DMS114 treated with DMSO at 0.1 percent for 48 hours (cell line): ENCODE measurements around the gene AK8.
"Not testable (repeated sequence)": the region's sequence is repeated elsewhere in the genome, so short reads cannot be mapped to it uniquely, and the experiment has no call there.

Experiments
- DNase-seq: peaks from one replicate; lab custom pipeline; 2025; ENCODE audit not compliant: unreplicated experiment; lab: John Stamatoyannopoulos, UW

Gene AK8

GRCh38 chr9:132721661-132722060, 156.4 kb downstream of the AK8 start:
- DNase-seq = no peak

DNA sequence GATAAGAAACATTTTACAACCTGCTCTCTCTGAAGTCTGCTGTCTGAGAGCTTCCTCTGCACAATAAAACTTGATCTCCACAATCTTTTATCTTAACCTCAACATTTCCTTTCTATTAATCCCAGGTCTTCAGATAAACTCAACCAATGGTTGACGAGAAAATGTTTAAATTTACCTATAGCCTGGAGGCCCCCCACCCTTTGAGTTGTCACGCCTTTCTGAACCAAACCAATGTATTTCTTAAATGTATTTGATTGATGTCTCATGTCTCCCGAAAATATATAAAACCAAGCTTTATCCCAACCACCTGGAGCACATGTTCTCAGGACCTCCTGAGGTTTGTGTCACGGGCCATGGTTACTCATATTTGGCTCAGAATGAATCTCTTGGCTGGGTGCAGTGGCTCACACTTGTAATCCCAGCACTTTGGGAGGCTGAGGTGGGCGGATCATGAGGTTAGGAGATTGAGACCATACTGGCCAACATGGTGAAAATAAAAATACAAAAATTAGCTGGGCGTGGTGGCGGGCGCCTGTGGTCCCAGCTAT, 159.6 kb downstream of the AK8 start:
- DNase-seq = not testable (repeated sequence)

DNA sequence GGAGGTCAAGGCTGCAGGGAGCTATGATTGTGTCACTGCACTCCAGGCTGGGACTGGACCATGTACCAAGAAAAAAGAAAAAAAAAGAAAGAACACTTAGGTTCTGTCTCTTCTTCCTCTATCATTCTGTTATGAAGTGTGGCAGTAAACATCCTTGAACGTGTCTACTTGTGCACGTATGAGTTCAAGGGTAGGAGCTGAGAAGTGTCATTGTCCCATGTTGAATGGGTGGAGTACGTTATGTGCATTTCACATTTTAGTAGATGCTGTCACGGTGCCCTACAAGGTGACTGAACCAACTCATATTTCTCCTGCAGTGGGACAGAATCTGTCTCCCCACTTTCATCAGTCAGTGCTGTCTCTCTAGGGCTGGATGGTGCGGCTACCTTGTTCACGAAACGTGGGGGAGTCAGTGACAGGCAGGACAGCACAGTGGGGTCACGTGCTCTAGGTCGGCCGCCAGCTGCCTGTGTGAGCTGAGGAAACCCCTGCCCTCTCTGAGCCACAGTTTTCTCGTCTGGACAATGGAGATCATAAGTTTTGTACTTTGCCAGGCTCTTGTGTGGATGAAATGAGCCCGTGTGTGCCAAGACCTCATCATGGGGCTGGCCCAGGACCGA, 160.6 kb downstream of the AK8 start:
- no peak for DNase-seq

GRCh38 chr9:132716007-132716406, 162.1 kb downstream of the AK8 start:
- DNase-seq = no peak

DNA sequence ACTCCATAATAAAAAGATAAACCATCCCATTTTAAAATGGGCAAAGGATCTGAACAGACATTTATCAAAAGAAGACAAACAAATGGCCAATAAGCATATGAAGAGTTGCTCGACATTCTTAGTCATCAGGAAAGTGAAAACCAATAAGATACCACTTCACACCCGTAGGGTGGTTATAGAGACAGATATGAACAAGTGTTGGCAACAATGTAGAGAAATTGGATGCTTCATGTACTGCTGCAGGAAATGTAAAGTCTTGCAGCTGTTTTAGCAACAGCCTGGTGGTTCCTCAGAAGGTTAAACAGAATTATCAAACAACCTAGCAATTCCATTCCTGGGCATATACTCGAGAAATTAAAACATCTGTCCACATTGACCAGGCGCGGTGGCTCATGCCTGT, 165.3 kb downstream of the AK8 start:
- DNase-seq = no peak

GRCh38 chr9:132711846-132712245, 166.2 kb downstream of the AK8 start:
- DNase-seq = no peak

- not testable (repeated sequence) for DNase-seq
Measured at GRCh38 chr9:132711152-132711551, 166.9 kb downstream of the AK8 start.

- DNase-seq = no peak
Measured at GRCh38 chr9:132710333-132710732, 167.8 kb downstream of the AK8 start.

- DNase-seq = no peak
Measured at GRCh38 chr9:132708769-132709430, 169.2 kb downstream of the AK8 start.

GRCh38 chr9:132708239-132708638, 169.8 kb downstream of the AK8 start:
- no peak for DNase-seq

- no peak for DNase-seq
Measured at GRCh38 chr9:132703336-132703735, 174.7 kb downstream of the AK8 start.

- no peak for DNase-seq
Measured at GRCh38 chr9:132702254-132702653, 175.8 kb downstream of the AK8 start.

DNA sequence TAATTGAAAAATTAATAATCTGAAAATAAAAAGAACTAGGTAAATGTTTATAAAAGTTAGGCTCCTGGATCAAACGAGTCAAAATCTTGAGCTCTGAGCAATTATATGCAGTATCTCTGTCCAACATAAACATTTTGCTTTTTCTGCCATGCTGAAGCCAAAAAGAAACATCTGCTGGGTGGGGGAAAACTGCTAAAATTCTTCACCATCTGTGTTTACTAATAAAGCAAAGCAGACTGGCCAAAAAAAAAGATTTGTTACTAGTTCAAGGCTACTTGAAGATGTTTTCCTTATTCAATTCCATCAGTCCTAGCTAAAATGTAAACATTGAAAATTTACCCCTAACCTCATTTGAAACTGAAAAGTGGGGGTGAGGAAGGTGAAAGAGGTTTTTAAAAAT, 178.1 kb downstream of the AK8 start:
- no peak for DNase-seq

DNA sequence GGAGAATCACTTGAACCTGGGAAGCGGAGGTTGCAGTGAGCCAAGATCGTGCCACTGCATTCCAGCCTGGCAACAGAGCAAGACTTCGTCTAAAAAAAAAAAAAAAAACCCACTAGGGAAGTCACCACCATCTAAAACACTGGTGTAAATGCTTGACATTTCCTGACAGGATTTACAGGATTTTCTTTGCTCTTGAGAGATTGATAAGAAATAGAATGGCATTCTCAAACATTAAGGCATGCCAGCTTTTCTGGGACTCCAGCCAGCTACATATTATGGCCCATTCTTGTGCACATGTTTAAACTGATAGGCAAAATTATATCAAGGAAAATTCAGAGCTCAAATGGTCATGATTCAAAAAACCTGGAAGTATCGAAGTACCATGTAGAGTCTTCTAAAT, 179.1 kb downstream of the AK8 start:
- no peak for DNase-seq

DNA sequence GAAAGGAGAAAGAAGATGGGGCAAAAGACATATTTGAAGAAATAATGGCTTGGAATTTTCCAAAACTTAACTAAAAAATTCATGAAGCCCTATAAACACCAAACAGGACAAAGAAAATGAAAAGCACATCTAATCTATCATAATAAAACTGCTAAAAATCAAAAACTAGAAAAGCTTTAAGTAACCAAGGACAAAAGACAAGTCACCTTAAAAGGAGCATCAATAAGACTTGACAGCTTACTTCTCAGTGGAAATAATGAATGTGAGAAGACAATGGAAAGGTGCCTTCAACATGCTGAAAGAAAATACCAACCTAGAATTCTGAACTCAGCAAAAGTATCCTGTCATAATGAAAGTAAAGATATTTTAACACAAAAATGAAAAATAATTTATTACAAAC, 180.9 kb downstream of the AK8 start:
- no peak for DNase-seq

DNA sequence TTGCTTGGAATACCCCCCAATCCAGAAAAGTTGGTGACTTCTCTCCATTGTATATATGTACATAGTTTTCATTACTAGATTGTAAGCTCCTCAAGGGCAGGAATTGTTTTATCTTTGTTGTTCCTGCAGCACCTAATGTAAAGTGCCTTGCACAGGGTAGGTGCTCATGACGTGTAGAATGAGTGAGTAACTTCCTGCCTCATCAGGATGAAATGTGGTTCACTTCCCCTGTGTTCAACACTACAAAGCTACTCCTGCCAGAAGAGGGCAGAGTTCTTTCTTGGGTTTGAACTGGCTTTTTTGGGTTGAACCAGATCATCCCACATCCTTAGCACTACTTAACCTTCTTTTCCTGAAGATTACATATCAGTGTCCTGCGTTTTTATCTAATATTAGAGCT, 183.9 kb downstream of the AK8 start:
- DNase-seq = no peak

DNA sequence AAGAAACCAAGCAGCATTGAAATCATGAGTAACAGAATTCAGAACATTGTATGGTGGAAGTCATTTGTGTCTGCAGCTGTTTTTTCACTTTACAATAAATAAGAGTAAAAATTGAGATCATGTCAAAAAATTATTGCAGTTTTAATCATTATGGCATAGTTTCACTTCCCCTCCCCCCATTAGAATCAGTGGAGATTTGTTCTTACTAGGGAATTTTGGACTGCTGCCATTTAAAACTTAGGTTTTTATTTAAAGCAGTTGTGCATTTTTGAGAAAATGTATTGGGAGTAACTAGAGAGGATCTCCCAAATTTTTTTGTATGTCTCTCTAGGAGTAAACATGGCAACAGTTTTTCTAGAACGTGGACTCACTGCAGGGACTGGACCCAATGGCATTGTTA, 187.4 kb downstream of the AK8 start:
- DNase-seq = no peak

DNA sequence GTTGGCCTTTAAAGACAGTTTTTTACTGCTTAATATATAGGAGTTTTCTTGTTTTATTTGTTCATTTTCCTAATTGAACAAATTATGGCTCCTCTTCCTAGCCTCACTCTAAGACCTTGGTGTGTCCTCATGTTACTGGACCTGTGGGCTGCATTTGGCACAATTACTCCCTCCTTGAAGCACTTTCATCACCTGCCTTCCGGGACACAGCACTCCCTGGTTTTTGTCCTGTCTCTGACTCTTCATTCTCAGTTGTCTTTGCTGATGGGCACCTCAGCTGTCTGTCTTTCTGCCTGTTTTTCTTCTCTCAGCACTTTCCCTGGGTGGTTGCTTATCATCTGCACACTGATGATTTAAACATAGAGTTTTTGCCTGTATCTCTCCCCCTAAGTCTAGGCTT, 194.2 kb downstream of the AK8 start:
- no peak for DNase-seq

DNA sequence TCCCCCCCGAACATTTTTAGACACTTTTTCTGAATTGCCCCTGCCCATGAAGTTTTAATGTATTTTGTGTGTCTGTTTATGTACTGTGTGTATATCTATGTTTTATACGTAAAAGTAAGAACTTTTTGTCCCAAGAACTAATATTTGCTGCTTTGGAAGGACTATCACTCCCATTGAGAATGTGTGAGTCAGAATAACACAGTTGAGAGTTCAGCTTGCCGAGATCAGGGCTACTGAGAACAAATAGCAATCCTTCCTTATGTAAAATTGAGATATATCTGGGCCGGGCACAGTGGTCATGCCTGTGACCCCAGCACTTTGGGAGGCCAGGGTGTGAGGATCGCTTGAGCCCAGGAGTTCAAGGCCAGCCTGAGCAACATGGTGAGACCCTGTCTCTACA, 196.5 kb downstream of the AK8 start:
- no peak for DNase-seq

- no peak for DNase-seq
Measured at GRCh38 chr9:132679946-132680625, 198.0 kb downstream of the AK8 start.

DNA sequence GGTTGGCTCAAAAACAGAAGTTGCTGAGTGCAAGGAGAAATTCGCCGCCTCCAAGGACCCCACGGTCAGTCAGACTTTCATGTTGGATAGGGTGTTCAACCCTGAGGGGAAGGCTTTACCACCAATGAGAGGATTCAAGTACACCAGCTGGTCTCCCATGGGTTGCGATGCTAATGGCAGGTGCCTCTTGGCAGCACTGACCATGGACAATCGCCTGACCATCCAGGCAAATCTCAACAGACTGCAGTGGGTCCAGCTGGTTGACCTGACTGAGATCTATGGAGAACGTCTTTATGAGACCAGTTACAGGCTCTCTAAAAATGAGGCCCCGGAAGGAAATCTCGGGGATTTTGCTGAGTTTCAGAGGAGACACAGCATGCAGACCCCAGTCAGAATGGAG, 200.1 kb downstream of the AK8 start:
- no peak for DNase-seq
